H1 (cell line): ENCODE results near the gene PRKAR1B. TPM values are rescaled to one million over a fixed set of nuclear protein-coding genes. Genes with fewer than 3 reads are reported as not detected.

Source experiments
- CTCF ChIA-PET: fragments of 300-600 bp; sonication (Branson Sonifier 250); formaldehyde crosslinking; loops from one replicate; lab custom pipeline; 2021; ENCODE audit not compliant: partially characterized antibody; lab: Charles Lee
- POLR2A ChIA-PET: fragments of 300-600 bp; sonication (Branson Sonifier 250); formaldehyde crosslinking; loops from one replicate; lab custom pipeline; 2021; ENCODE audit warnings: inconsistent platforms; ENCODE audit not compliant: partially characterized antibody; lab: Charles Lee
- DNase-seq, 2 experiments: peaks; one replicate each; pipeline versions ENCODE4 v3.0.0 to v3.0.0-alpha.2; 2010 to 2022; ENCODE audit warnings: low spot score in 2 of 2, low read depth in 1 of 2, mixed read lengths in 1 of 2
- FAIRE-seq: peaks from 2 replicates; lab custom pipeline; 2011; peaks lifted over from hg19 to GRCh38; lab: Jason Lieb, UNC
- H2AFZ ChIP-seq: 2 replicates; pipeline ENCODE4 v1.8.1; 2012; ENCODE audit warnings: low read length, inconsistent platforms
- H2AK5ac ChIP-seq: 2 replicates; pipeline ENCODE4 v1.6.1; 2013; ENCODE audit warnings: low read depth, low read length
- H2BK120ac ChIP-seq: replicated peaks from 2 replicates; pipeline ENCODE3; 2013; ENCODE audit warnings: low read depth, low read length, inconsistent platforms
- H2BK12ac ChIP-seq: 2 replicates; pipeline ENCODE4 v1.6.1; 2013; ENCODE audit warnings: low read depth, low read length
- H2BK15ac ChIP-seq: 2 replicates; pipeline ENCODE4 v1.6.1; 2013; ENCODE audit warnings: low read length
- H2BK20ac ChIP-seq: 2 replicates; pipeline ENCODE4 v1.6.1; 2013; ENCODE audit warnings: low read length
- H2BK5ac ChIP-seq: 2 replicates; pipeline ENCODE4 v1.6.1; 2013; ENCODE audit warnings: low read depth, low read length
- H3K14ac ChIP-seq: 2 replicates; pipeline ENCODE4 v1.6.1; 2013; ENCODE audit warnings: inconsistent platforms; ENCODE audit not compliant: insufficient read length
- H3K18ac ChIP-seq: 2 replicates; pipeline ENCODE4 v1.6.1; 2013; ENCODE audit warnings: low read length; ENCODE audit errors: extremely low read depth
- H3K23ac ChIP-seq: 2 replicates; pipeline ENCODE4 v1.6.1; 2013; ENCODE audit warnings: inconsistent platforms; ENCODE audit not compliant: insufficient read length
- H3K23me2 ChIP-seq: 2 replicates; pipeline ENCODE4 v1.6.1; 2013; ENCODE audit warnings: low read depth, low read length
- H3K27ac ChIP-seq: 2 replicates; pipeline ENCODE4 v1.6.1; 2011; ENCODE audit warnings: low read depth, low read length, inconsistent platforms
- H3K27me3 ChIP-seq, 4 experiments: replicated peaks in 1 of 4; 1 replicate in 1 of 4; 2 replicates in 3 of 4; pipeline versions ENCODE4 v1.6.1 to v1.8.1; 2011 to 2013; ENCODE audit warnings: low read length in 3 of 4, mild to moderate bottlenecking in 3 of 4, inconsistent platforms in 2 of 4, mixed read lengths in 2 of 4, moderate library complexity in 1 of 4; ENCODE audit not compliant: control insufficient read depth in 3 of 4, insufficient read depth in 3 of 4; ENCODE audit errors: extremely low read depth in 1 of 4
- H3K36me3 ChIP-seq, 4 experiments: 2 replicates each; pipeline versions ENCODE4 v1.6.1 to v1.8.1; 2011 to 2013; ENCODE audit warnings: mild to moderate bottlenecking in 4 of 4, low read length in 3 of 4, moderate library complexity in 2 of 4, control low read depth in 1 of 4, inconsistent platforms in 1 of 4; ENCODE audit not compliant: insufficient read depth in 4 of 4, control insufficient read depth in 2 of 4
- H3K4ac ChIP-seq: replicated peaks from 2 replicates; pipeline ENCODE3; 2013; ENCODE audit warnings: low read length, low read depth, mixed read lengths, inconsistent platforms; ENCODE audit not compliant: insufficient read length
- H3K4me1 ChIP-seq, 4 experiments: replicated peaks in 1 of 4; 1 replicate in 1 of 4; 2 replicates in 3 of 4; pipeline versions ENCODE4 v1.6.1 to v1.8.1; 2011 to 2013; ENCODE audit warnings: low read length in 3 of 4, inconsistent platforms in 2 of 4, mixed read lengths in 1 of 4; ENCODE audit not compliant: insufficient read depth in 4 of 4, control insufficient read depth in 3 of 4
- H3K4me2 ChIP-seq, 2 experiments: 2 replicates each; pipeline versions ENCODE4 v1.6.1 to v1.8.1; 2011 to 2013; ENCODE audit warnings: low read depth in 2 of 2, low read length in 2 of 2, control low read depth in 1 of 2, inconsistent platforms in 1 of 2, mild to moderate bottlenecking in 1 of 2; ENCODE audit not compliant: insufficient read depth in 1 of 2
- H3K4me3 ChIP-seq, 4 experiments: fragments of 200-600, 300-600 bp in 1 of 4; sonication (generic), shearing (Covaris generic), sonication (Bioruptor Twin) in 1 of 4; 2 replicates each; pipeline versions ENCODE4 v1.5.1 to v1.8.1; 2011 to 2016; ENCODE audit warnings: low read length in 4 of 4, low read depth in 3 of 4, control low read depth in 2 of 4, inconsistent platforms in 2 of 4, mild to moderate bottlenecking in 2 of 4, mixed read lengths in 1 of 4, moderate library complexity in 1 of 4; ENCODE audit not compliant: insufficient read depth in 2 of 4; ENCODE audit errors: extremely low read depth in 1 of 4
- H3K56ac ChIP-seq: replicated peaks from 2 replicates; pipeline ENCODE3; 2013; ENCODE audit warnings: low read depth, mild to moderate bottlenecking, mixed read lengths, low read length, inconsistent platforms; ENCODE audit not compliant: insufficient read length
- H3K79me1 ChIP-seq: 2 replicates; pipeline ENCODE4 v1.6.1; 2013; ENCODE audit warnings: low read depth, low read length, control low read depth
- H3K79me2 ChIP-seq, 2 experiments: 2 replicates each; pipeline versions ENCODE4 v1.6.1 to v1.8.1; 2012 to 2013; ENCODE audit warnings: low read length in 2 of 2, mild to moderate bottlenecking in 2 of 2, inconsistent platforms in 1 of 2; ENCODE audit not compliant: insufficient read depth in 2 of 2, control insufficient read depth in 1 of 2
- H3K9ac ChIP-seq, 4 experiments: replicated peaks in 1 of 4; 1 replicate in 1 of 4; 2 replicates in 3 of 4; pipeline versions ENCODE4 v1.6.1 to v1.8.1; 2011 to 2013; ENCODE audit warnings: low read depth in 3 of 4, low read length in 3 of 4, control low read depth in 2 of 4, mild to moderate bottlenecking in 2 of 4, moderate library complexity in 2 of 4, inconsistent platforms in 1 of 4; ENCODE audit errors: extremely low read depth in 1 of 4
- H3K9me3 ChIP-seq, 2 experiments: 2 replicates each; pipeline versions ENCODE4 v1.6.1 to v1.8.1; 2012 to 2013; ENCODE audit warnings: mild to moderate bottlenecking in 2 of 2, moderate library complexity in 2 of 2, control low read depth in 1 of 2, inconsistent platforms in 1 of 2, low read depth in 1 of 2, low read length in 1 of 2, mixed read lengths in 1 of 2; ENCODE audit not compliant: insufficient read depth in 2 of 2
- H4K20me1 ChIP-seq, 2 experiments: replicated peaks in 1 of 2; 2 replicates each; pipeline versions ENCODE3 to v1.8.1; 2011 to 2013; ENCODE audit warnings: inconsistent platforms in 2 of 2, low read length in 2 of 2, mild to moderate bottlenecking in 1 of 2; ENCODE audit not compliant: insufficient read depth in 2 of 2, control insufficient read depth in 1 of 2
- H4K5ac ChIP-seq: 2 replicates; pipeline ENCODE4 v1.6.1; 2013; ENCODE audit warnings: low read length, low read depth, mixed read lengths, inconsistent platforms; ENCODE audit not compliant: insufficient read length
- H4K8ac ChIP-seq: 2 replicates; pipeline ENCODE4 v1.8.0; 2013; ENCODE audit warnings: mild to moderate bottlenecking, moderate library complexity, low read length, inconsistent platforms; ENCODE audit not compliant: insufficient read depth; ENCODE audit errors: extremely low read depth
- H4K91ac ChIP-seq: replicated peaks from 2 replicates; pipeline ENCODE3; 2013; ENCODE audit warnings: low read length, mixed read lengths, inconsistent platforms; ENCODE audit not compliant: insufficient read length
- ASH2L ChIP-seq: fragments of 200-600, 300-600 bp; sonication (generic); IDR thresholded peaks from one replicate; pipeline ENCODE4 v1.7.1; 2017; ENCODE audit warnings: low read length
- BRCA1 ChIP-seq: IDR thresholded peaks from 2 replicates; pipeline ENCODE4 v1.6.1; 2012; ENCODE audit warnings: low read depth, low read length, improper control_type of control experiment
- CEBPB ChIP-seq: IDR thresholded peaks from 2 replicates; pipeline ENCODE4 v1.6.1; 2012; ENCODE audit warnings: low read depth, low read length
- EZH2 ChIP-seq: fragments of 200-600 bp; sonication (generic); IDR thresholded peaks from 2 replicates; pipeline ENCODE4 v1.7.1; 2012; ENCODE audit warnings: low read depth, mild to moderate bottlenecking, moderate library complexity, low read length, inconsistent platforms; ENCODE audit not compliant: severe bottlenecking
- RNF2 ChIP-seq: fragments of 200-900, 300-1000 bp; sonication (generic); IDR thresholded peaks from 2 replicates; pipeline ENCODE4 v1.7.1; 2016; ENCODE audit warnings: borderline replicate concordance, low read depth, mild to moderate bottlenecking, antibody characterized with exemption, low read length; ENCODE audit not compliant: poor library complexity, severe bottlenecking; ENCODE audit errors: missing control alignments
- SP4 ChIP-seq: IDR thresholded peaks from 2 replicates; pipeline ENCODE4 v1.6.1; 2012; ENCODE audit warnings: low read length, inconsistent platforms
- TAF7 ChIP-seq: optimal IDR thresholded peaks from 2 replicates; pipeline ENCODE3; 2011; ENCODE audit warnings: low read depth, mild to moderate bottlenecking, inconsistent platforms, low read length, moderate library complexity, borderline replicate concordance
- TEAD4 ChIP-seq: IDR thresholded peaks from 2 replicates; pipeline ENCODE4 v1.6.1; 2012; ENCODE audit warnings: low read depth, low read length, inconsistent platforms, mixed read lengths
- WGBS, 2 experiments: shearing (Covaris generic) in 1 of 2; methylation state at CpG; one replicate each; pipeline versions ENCODE4 v1.1.6 to v1.1.7; 2013 to 2015; ENCODE audit warnings: low lambda C conversion rate in 2 of 2, mixed read lengths in 2 of 2, inconsistent platforms in 1 of 2, low coverage in 1 of 2, missing lambda C conversion rate in 1 of 2; ENCODE audit not compliant: insufficient replicate concordance in 2 of 2, insufficient coverage in 1 of 2, insufficient read length in 1 of 2; ENCODE audit errors: extremely low coverage in 1 of 2, missing lambda C conversion rate in 1 of 2; 5-methylcytosine and 5-hydroxymethylcytosine counted together
- polyA plus RNA-seq, 7 experiments: library from polyadenylated mRNA; depleted of rRNA in 3 of 7; stranded (reverse) in 5 of 7; unstranded in 2 of 7; fragments of >200 nt in 5 of 7; fragments of 200-250 nt in 2 of 7; gene quantifications; 1 replicate in 5 of 7; 2 replicates in 1 of 7; 4 replicates in 1 of 7; pipeline versions ENCODE4 v1.2.1 to v1.2.3, GENCODE V29; 2011 to 2013; ENCODE audit warnings: missing spikeins in 2 of 7, mixed read lengths in 2 of 7
- total RNA-seq: library from RNA; stranded (reverse); fragmentation: NEBNext Ultra II Directional; extraction: Animal tissue kit (Norgen Biotek cat#: 25700); gene quantifications from 2 replicates; pipeline ENCODE4 v1.2.1, GENCODE V29; 2021
- TF ChIP-seq, protein P1 (sequence below): IDR thresholded peaks from 2 replicates; pipeline ENCODE4 v1.6.1; 2012; ENCODE audit warnings: inconsistent platforms

PRKAR1B gene
- total and polyA plus RNA-seq, 2 of the 8 experiments (the other 6 are each of a cell fraction or from before 2014, with no cell fraction given) = 12.3 to 55.7 TPM

- Histone ChIP-seq H2AFZ (no peak overlapping the region), H2BK120ac (no peak overlapping the region), H3K36me3 (no peaks in the 10 kb centered on the region), H3K23ac (no peak overlapping the region), H2BK5ac (no peak overlapping the region), H3K79me1 (0 out of 2 replicates have a peak, but pooled peaks cover 4% of the 10 kb centered on the region), H4K8ac (no peak overlapping the region), H2BK12ac (no peak overlapping the region), H3K4me2 (no peak overlapping the region), H2BK15ac (no peak overlapping the region), H3K9me3 (peaks cover 3 to 5% of the 10 kb centered on the region in 2 experiments; a peak in 2 of 4 replicates), H3K9ac (no peak overlapping the region), H3K56ac (no peak overlapping the region), H4K5ac (no peak overlapping the region), H3K4me3 (no peak overlapping the region), H3K79me2 (no peaks in the 10 kb centered on the region; a peak in 1 of 4 replicates), H3K27me3 (no peaks in the 10 kb centered on the region), H3K18ac (no peak overlapping the region), H3K14ac (no peak overlapping the region), H4K20me1 (peaks cover 3 to 12% of the 10 kb centered on the region in 2 experiments), H3K23me2 (peaks cover 8% of the 10 kb centered on the region; the same call in 1 of the 2 replicates), H2AK5ac (no peak overlapping the region; the same call in 1 of the 2 replicates), H4K91ac (no peak overlapping the region), H2BK20ac (no peak overlapping the region), H3K4ac (no peak overlapping the region), H3K4me1 (peaks cover 0 to 4% (median under 1%) of the 10 kb centered on the region in 4 experiments; a peak in 1 of 7 replicates), H3K27ac (no peak overlapping the region)
- ChIA-PET POLR2A (no interaction called here), CTCF (interaction anchor here (0.6 kb wide), 2 partner anchors 154 to 261 kb away, joined by 3 read pairs; no protein-coding TSS in a partner anchor)
- DNase-seq (no peak), FAIRE-seq (no peak)
- WGBS, 2 experiments = 93% methylated on average over 35 of the region's 44 CpGs; no CpG with 5 or more reads in 1 of the 2 experiments
- TF ChIP-seq ASH2L = no peak
- no peak for TF ChIP-seq CEBPB
- TF ChIP-seq SP4 = no peak
- TF ChIP-seq TEAD4 = no peak
- no peak for TF ChIP-seq TAF7
- no peak for TF ChIP-seq RNF2
- TF ChIP-seq EZH2 = no peak
- no peak for TF ChIP-seq BRCA1
- TF ChIP-seq, protein P1, sequence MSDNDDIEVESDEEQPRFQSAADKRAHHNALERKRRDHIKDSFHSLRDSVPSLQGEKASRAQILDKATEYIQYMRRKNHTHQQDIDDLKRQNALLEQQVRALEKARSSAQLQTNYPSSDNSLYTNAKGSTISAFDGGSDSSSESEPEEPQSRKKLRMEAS = no peak
Measured at GRCh38 chr7:561631-562373, 165.3 kb downstream of the PRKAR1B start.
